Measurements from ENCODE around the gene IDH3B.

Gene IDH3B

DNA sequence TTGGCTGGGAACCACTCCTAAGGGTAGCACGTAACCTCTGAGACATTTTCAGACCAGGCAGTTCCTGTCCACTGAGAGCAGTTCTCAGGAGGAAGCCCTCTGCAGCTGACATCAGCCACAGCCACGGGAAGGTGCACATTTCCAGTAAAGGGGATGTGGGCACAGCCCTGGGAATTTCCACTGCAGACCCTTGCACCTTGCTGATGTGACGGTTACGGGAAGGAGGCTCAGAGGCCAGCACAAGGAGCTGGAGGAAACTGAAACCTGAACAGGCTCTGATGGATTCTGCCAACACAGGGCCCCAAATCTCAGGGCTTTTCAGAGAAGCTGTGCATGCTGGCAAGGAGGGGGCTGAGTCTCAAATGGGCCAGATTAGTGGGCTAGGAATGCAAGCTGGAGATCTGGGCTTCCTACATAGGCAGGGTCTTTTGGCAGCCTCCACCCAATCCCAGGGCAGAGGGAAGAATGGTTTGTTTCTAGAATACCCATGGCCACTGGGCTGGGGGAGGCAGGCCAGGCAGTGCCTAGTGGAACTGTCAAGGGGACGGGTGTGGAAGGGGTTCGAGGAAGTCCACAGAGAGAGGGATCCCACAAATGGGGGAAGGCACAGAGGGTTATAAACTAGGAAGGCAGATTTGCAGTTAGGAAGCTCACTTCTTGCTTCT lies 42.8 kb upstream of the IDH3B start:
- in situ Hi-C loops (cut with HindIII; ENCODE audit: low sequenced_read_pairs) = no loop called here
- H3K4me3 ChIP-seq (ENCODE audit: low read depth, low read length) = no peak overlapping the region
- DNase-seq (ENCODE audit: low read depth) = no peak
- TF ChIP-seq, protein P1, sequence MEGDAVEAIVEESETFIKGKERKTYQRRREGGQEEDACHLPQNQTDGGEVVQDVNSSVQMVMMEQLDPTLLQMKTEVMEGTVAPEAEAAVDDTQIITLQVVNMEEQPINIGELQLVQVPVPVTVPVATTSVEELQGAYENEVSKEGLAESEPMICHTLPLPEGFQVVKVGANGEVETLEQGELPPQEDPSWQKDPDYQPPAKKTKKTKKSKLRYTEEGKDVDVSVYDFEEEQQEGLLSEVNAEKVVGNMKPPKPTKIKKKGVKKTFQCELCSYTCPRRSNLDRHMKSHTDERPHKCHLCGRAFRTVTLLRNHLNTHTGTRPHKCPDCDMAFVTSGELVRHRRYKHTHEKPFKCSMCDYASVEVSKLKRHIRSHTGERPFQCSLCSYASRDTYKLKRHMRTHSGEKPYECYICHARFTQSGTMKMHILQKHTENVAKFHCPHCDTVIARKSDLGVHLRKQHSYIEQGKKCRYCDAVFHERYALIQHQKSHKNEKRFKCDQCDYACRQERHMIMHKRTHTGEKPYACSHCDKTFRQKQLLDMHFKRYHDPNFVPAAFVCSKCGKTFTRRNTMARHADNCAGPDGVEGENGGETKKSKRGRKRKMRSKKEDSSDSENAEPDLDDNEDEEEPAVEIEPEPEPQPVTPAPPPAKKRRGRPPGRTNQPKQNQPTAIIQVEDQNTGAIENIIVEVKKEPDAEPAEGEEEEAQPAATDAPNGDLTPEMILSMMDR (IDR thresholded peaks at IDR 0.05; ENCODE audit: low read depth, low read length, missing control alignments) = no peak

DNA sequence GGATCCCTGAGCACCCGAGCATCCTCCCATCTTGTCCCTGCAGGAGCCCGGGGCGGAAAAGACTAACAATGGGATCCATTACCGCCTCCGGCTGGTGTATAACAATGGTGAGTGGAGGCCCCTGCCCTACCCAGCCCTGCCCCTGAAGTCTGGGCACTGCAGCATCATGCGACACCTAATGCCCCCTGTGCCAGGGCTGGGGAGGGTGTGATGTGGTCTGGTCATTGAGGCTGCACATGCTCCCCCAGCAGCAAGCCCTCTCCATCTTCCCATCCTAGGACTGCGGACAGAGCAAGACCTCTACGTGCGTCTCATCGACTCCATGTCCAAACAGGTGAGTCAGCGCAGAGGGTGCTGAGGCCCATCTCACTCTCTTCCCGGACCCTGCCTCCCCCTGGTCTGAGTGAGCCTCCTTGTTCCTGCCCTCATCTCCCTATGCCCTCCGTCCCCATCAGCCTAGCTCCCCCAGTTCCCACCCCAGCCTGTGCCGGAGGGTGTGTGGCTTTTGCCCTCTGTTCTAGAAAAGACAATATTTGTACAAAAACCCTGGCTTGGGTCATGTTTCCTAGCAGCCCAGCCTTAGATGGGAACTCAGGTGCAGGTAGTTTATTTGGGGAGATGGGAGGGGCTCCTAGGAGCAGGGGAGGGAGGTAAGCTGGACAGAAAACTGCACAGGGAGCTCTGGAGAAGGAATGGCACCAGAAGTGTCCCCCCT lies 42.1 kb upstream of the IDH3B start:
- no peak for DNase-seq (ENCODE audit: low read depth)
- in situ Hi-C loops (cut with HindIII; ENCODE audit: low sequenced_read_pairs) = no loop called here
- TF ChIP-seq, protein P1 (IDR thresholded peaks at IDR 0.05; ENCODE audit: low read depth, low read length, missing control alignments) = no peak
- no peak overlapping the region for H3K4me3 ChIP-seq (ENCODE audit: low read depth, low read length)

DNA sequence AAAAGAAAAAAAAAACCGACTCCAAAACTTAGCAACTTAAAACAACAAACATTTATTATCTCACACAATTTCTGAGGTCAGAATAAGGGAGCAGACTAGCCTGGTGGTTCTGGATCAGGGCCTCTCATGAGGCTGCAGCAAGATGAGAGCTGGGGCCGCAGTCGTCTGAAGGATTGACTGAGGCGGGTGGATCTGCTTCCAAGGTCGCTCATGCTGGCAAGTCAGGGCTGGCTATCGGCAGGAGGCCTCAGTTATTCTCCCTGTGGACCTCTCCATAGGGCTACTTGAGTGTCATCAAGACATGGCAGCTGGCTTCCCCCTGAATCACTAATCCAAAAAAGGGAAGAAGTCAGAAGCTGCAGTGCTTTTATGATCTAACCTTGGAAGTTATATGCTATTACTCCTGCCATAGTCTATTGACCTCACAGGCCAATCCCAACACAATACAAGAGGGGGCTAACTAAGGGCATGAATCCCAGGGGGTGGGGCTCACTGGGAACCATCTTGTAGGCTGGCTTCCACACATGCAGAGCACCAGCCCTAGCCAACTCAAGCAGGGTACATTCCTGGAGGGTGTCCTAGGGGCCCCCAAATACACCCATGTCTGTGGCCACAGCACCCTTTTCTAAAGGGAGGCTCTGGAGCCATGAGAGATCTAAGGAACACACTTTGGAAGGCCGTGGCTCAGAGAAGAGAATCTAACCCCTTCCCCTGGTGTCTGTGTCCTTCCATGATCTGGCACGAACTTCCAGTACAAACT lies 39.9 kb upstream of the IDH3B start:
- TF ChIP-seq, protein P1 (IDR thresholded peaks at IDR 0.05; ENCODE audit: low read depth, low read length, missing control alignments) = no peak
- in situ Hi-C loops (cut with HindIII; ENCODE audit: low sequenced_read_pairs) = no loop called here
- no peak for DNase-seq (ENCODE audit: low read depth)
- no peak overlapping the region for H3K4me3 ChIP-seq (ENCODE audit: low read depth, low read length)

DNA sequence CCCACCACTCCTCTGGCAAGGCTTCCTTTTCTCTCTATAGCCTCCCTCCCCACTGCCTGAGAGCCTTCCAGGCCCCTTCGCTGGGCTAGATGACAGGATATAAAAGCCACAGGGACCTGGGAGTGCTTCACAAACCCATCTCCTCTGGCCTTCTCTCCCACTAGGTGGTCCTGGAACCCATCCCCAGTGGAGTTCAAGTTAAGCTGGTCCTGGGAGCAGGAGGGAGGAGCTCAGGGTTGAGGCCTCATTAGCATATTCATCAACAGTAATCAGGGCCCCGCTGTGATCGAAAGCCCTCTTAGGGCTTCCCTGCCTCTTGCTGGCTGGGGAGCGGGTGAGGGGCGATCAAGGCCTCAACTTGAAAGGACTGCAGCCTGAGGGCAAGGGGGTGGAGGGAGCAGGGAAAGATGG lies 37.7 kb upstream of the IDH3B start:
- no peak overlapping the region for H3K4me3 ChIP-seq (ENCODE audit: low read depth, low read length)
- TF ChIP-seq, protein P1 (IDR thresholded peaks at IDR 0.05; ENCODE audit: low read depth, low read length, missing control alignments) = no peak
- DNase-seq (ENCODE audit: low read depth) = no peak
- in situ Hi-C loops (cut with HindIII; ENCODE audit: low sequenced_read_pairs) = no loop called here

DNA sequence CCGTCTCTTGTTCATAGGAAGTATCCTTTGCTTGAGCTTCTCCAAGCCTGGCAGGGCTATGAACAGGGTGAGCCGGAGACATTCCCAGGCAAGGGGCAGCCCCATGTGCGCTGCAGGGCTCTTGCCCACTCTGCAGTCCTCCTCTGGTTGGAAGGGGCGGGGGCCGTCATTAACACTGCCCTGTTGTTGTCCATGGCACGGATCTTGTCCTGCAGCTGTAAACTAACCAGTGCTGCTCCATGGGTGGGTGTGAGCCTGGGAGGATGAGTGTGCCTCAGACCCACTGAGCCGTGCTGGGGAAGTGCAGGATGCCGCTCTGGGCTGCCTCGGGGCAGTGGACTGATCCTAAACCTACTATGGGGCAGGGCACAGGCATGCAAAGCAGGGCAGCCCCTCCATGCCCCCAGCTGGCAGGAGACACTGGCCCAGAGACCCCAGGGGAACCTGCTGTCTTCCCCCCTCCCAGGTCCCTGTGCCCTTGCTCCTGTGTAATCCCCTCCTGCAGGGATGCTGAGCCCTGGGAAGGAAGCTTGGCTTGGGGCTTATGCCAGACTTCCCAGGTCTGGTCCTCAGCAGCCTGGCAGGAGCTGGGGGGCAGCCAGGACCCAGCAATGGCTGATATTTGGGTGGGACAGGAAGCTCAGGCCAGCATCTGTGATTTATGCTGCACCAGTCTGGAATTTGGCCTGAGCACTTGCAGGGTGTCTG lies 37.1 kb upstream of the IDH3B start:
- TF ChIP-seq, protein P1 (IDR thresholded peaks at IDR 0.05; ENCODE audit: low read depth, low read length, missing control alignments) = no peak
- no peak for DNase-seq (ENCODE audit: low read depth)
- in situ Hi-C loops (cut with HindIII; ENCODE audit: low sequenced_read_pairs) = no loop called here
- no peak overlapping the region for H3K4me3 ChIP-seq (ENCODE audit: low read depth, low read length)

DNA sequence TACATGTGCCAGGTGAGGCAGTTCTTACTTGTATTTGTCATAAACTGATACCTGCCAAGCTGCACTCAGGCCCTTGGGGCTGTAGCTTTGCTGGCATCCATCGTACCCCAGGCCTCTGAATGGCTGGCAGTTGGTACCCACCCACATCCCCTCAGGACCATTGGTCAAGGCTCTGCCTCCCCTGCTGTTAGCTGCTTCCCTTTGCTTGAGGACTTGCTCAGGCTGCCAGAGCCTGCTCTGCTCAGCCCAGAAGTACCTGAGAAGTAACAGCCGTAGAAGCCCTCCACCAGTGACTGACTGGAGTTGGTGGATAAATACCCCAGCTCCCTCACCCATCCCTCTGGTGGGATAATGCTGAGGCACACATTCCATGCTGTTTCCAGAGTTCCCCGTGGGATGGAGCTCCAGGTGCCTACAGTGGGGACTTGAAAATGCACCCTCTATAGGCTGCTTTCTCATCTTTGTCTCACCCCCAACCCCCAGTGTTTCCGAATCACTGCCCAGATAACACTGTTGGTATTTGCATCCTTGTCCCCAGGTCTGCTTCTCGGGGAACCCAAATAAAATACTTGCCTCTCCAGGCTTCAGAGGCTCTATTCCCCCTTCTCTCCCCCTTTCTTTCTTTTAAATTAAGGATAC lies 35.9 kb upstream of the IDH3B start:
- TF ChIP-seq, protein P1 (IDR thresholded peaks at IDR 0.05; ENCODE audit: low read depth, low read length, missing control alignments) = no peak
- in situ Hi-C loops (cut with HindIII; ENCODE audit: low sequenced_read_pairs) = no loop called here
- no peak for DNase-seq (ENCODE audit: low read depth)
- H3K4me3 ChIP-seq (ENCODE audit: low read depth, low read length) = no peak overlapping the region

All from astrocyte of the cerebellum (primary cell).